ENCODE measurements around the gene NOS1. TPM values are rescaled to one million over a fixed set of nuclear protein-coding genes. Genes with fewer than 3 reads are reported as not detected.

Gene NOS1
- total RNA-seq, 1 donor from 2014 or later, result 9.6 TPM

DNA sequence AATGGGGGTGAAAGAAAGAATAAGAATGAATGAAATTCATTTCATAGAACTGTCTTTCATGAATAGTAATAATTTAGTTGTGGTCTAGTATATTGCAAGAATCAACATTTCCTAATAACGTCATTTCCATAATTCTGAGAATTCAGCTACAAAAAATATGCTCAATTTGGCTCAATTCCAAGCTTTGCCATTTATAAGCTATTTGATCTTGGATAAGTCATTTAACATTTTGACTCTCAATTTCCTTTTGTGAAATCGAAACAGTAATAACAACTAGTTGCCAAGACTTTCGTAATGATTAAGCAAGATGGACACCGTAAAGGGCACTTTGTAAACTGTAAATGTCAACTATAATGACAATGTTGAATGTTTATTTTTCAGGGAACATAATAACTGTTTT, 18.1 kb downstream of the NOS1 start:
- no peak overlapping the region for H3K27ac ChIP-seq
- H3K4me3 ChIP-seq, result no peak overlapping the region
- DNase-seq (ENCODE audit: extremely low spot score in 2 of 2), result no peak
- H3K4me1 ChIP-seq, result no peaks in the 10 kb centered on the region
- no peaks in the 10 kb centered on the region for H3K9me3 ChIP-seq
- no peaks in the 10 kb centered on the region for H3K36me3 ChIP-seq
- intact Hi-C loops (cut with DNase I), result no loop called here
- TF ChIP-seq POLR2AphosphoS5 (IDR thresholded peaks at IDR 0.05; ENCODE audit: insufficient read depth in 1 of 2, low read depth in 1 of 2) (no peak), POLR2A (IDR thresholded peaks at IDR 0.05) (no peak)
- TF ChIP-seq, protein P1, sequence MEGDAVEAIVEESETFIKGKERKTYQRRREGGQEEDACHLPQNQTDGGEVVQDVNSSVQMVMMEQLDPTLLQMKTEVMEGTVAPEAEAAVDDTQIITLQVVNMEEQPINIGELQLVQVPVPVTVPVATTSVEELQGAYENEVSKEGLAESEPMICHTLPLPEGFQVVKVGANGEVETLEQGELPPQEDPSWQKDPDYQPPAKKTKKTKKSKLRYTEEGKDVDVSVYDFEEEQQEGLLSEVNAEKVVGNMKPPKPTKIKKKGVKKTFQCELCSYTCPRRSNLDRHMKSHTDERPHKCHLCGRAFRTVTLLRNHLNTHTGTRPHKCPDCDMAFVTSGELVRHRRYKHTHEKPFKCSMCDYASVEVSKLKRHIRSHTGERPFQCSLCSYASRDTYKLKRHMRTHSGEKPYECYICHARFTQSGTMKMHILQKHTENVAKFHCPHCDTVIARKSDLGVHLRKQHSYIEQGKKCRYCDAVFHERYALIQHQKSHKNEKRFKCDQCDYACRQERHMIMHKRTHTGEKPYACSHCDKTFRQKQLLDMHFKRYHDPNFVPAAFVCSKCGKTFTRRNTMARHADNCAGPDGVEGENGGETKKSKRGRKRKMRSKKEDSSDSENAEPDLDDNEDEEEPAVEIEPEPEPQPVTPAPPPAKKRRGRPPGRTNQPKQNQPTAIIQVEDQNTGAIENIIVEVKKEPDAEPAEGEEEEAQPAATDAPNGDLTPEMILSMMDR (IDR thresholded peaks at IDR 0.05), result no peak
- H3K27me3 ChIP-seq, result no peaks in the 10 kb centered on the region

DNA sequence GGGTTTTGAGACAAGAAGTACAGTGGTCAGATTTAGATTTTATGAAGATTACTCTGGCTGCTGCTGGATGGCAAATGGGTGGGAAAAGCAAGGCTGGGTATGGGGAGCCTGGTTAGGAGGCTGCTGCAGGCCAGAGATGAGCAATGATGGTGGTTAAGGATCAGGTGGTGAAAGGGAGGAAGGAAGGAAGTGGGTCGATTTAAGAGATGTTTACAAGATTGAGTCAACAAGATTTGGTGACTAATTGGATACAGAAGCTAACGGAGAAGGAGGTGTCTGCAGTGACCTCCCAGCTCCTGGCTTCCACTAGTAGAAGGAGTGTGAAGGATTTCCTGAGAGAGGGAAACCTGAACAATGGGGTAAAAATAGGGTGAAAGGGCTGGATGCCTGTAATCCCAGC, 18.7 kb downstream of the NOS1 start:
- Histone ChIP-seq H3K4me1 (no peaks in the 10 kb centered on the region), H3K27ac (no peak overlapping the region), H3K4me3 (no peak overlapping the region), H3K36me3 (no peaks in the 10 kb centered on the region), H3K9me3 (no peaks in the 10 kb centered on the region), H3K27me3 (no peaks in the 10 kb centered on the region)
- DNase-seq (ENCODE audit: extremely low spot score in 2 of 2), result no peak
- TF ChIP-seq, protein P1 (IDR thresholded peaks at IDR 0.05), result no peak
- TF ChIP-seq POLR2A (IDR thresholded peaks at IDR 0.05) (no peak), POLR2AphosphoS5 (IDR thresholded peaks at IDR 0.05; ENCODE audit: insufficient read depth in 1 of 2, low read depth in 1 of 2) (no peak)
- intact Hi-C loops (cut with DNase I), result no loop called here

DNA sequence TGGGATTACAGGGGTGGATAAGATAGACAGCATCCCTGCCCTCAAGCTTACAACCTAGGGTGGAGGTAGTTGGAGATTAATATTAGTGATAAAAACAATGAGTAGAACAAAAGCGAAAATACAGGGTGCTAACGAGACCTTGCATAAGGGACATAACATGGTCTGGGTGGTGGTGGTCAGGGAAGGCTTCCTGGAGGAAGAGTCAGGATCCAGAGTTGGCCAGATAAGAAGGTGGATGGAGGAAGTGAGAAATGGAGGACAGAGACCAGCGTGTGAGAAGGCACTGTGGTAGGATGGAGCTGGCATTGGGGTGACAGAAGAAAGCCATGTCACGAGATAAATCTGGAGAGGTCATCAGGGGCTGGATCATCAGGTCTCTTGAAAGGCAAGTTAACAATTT, 19.2 kb downstream of the NOS1 start:
- TF ChIP-seq POLR2AphosphoS5 (IDR thresholded peaks at IDR 0.05; ENCODE audit: insufficient read depth in 1 of 2, low read depth in 1 of 2), result no peak
- TF ChIP-seq, protein P1 (IDR thresholded peaks at IDR 0.05), result no peak
- TF ChIP-seq POLR2A (IDR thresholded peaks at IDR 0.05), result no peak
- H3K9me3 ChIP-seq, result no peaks in the 10 kb centered on the region
- intact Hi-C loops (cut with DNase I), result no loop called here

DNA sequence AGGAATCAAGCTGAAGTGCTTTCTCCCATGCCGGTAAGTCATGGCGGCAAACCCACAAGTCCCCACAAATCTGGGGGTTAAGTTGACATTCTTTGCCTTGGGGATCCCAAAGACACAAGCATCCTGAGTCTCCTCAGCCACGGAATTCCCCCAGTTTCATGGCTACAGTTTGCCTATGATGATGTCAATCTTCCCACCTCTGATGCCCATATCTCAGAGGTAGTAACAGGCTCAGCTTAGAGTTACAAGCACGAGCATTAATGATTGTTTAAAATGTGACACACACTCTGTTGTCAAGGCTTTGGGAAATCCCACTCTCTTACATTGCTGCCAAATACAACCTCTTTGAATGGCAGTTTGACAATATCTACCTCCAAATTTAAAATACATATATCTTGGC, 22.3 kb downstream of the NOS1 start:
- peaks cover 11% of the 10 kb centered on the region for H3K4me1 ChIP-seq
- no peaks in the 10 kb centered on the region for H3K36me3 ChIP-seq
- H3K27me3 ChIP-seq, result no peaks in the 10 kb centered on the region
- H3K4me3 ChIP-seq, result no peak overlapping the region
- H3K9me3 ChIP-seq, result no peaks in the 10 kb centered on the region
- H3K27ac ChIP-seq, result no peak overlapping the region
- TF ChIP-seq POLR2A (IDR thresholded peaks at IDR 0.05), result no peak
- TF ChIP-seq, protein P1 (IDR thresholded peaks at IDR 0.05), result no peak
- no peak for TF ChIP-seq POLR2AphosphoS5 (IDR thresholded peaks at IDR 0.05; ENCODE audit: insufficient read depth in 1 of 2, low read depth in 1 of 2)
- intact Hi-C loops (cut with DNase I), result no loop called here
- no peak for DNase-seq (ENCODE audit: extremely low spot score in 2 of 2)

More for the DNA sequence above, 19.2 kb downstream of the NOS1 start:
- DNase-seq (ENCODE audit: extremely low spot score in 2 of 2), result no peak
- H3K27me3 ChIP-seq, result no peaks in the 10 kb centered on the region
- no peaks in the 10 kb centered on the region for H3K4me1 ChIP-seq
- H3K4me3 ChIP-seq, result no peak overlapping the region
- no peaks in the 10 kb centered on the region for H3K36me3 ChIP-seq
- no peak overlapping the region for H3K27ac ChIP-seq

DNA sequence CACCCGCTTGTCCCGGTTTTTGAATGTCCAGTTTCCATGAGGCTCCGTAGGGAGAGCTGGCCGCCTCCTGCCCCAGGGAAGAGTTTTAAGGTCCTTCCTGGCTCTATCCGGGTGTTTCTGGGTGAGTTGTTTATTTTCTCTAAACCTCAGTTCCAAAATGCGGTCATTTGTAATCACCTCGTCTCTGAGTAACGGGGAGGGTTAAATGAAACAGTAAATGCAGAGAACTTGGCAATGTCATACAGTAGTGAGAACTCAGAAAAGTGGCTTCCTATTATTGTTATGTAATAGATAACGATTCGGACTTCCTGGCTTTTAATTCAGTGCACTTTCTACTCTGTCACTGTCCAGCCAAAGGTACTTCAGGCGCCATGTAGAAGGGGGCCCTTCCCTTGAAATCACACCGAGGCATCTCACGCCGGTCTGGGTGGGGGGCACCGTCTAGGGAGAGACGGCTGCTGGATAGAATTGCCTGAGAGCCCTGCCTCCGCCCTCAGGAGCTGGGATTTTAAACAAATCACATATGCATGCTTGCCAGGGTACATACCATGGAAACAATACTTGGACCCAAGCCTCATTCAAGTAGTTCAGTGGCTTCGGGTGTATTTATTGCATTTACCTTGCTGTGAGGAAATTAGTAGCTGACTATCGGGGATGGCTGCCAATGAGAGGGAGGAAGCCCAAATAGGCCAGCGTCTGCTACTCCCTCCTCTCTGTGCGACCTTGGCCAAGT, 26.4 kb downstream of the NOS1 start:
- no peaks in the 10 kb centered on the region for H3K27me3 ChIP-seq
- peaks cover 11% of the 10 kb centered on the region for H3K4me1 ChIP-seq
- no peaks in the 10 kb centered on the region for H3K36me3 ChIP-seq
- no peak overlapping the region for H3K27ac ChIP-seq
- H3K9me3 ChIP-seq, result no peaks in the 10 kb centered on the region
- intact Hi-C loops (cut with DNase I), result no loop called here
- TF ChIP-seq, protein P1 (IDR thresholded peaks at IDR 0.05), result no peak
- TF ChIP-seq POLR2A (IDR thresholded peaks at IDR 0.05) (no peak), POLR2AphosphoS5 (IDR thresholded peaks at IDR 0.05; ENCODE audit: insufficient read depth in 1 of 2, low read depth in 1 of 2) (no peak)
- H3K4me3 ChIP-seq, result no peak overlapping the region
- no peak for DNase-seq (ENCODE audit: extremely low spot score in 2 of 2)
